ENCODE measurements around the gene DIP2B.

Gene DIP2B

DNA sequence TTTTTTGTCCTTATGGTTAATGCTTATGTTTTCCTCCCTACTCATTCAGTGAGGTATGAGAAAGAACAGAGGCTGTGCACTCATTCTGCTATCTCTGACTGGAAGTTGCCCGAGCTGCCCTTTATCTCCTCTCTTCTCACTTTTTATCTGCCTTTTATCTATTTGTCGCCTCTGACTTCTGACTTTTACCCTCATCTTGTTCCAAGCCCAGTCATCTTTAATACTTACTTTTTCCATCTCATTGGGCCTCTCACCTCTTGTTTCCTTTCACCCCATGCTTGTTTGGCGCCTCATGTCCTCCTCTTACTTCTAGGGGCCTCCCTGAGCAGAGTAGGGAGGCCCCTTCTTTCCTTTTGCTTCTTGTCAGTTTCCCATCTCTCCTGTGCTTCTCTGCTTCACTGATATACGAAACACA is 50.7 kb downstream of the DIP2B start:
- peak; percentile 20 for DNase-seq

DNA sequence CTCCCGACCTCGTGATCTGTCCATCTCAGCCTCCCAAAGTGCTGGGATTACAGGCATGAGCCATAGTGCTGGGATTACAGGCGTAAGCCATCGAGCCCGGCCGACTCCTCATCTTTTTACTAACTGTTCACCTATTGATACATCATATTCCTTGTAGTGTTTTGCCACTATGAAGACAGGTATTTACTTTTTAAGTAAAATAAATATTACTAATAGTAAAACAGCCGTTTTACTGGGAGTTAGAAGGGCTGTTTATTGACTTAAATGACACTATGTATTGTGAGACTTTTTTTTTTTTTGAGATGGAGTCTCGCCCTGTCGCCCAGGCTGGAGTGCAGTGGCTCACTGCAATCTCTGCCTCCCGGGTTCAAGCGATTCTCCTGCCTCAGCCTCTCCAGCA is 51.5 kb downstream of the DIP2B start:
- no peak for DNase-seq

DNA sequence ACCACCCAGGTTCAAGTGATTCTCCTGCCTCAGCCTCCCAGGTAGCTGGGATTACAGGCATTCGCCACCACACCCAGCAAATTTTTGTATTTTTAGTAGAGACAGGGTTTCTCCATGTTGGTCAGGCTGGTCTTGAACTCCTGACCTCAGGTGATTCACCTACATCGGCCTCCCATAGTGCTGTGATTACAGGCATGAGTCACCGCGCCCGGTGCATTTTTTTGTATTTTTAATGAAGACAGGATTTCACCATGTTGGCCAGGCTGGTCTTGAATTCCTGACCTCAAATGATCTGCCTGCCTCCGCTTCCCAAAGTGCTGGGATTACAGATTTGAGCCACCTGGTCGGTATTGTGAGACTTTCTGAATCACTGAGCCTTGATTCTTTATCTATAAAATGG is 52.0 kb downstream of the DIP2B start:
- DNase-seq = peak; percentile 21

GRCh38 chr12:50557421-50557820 is 52.6 kb downstream of the DIP2B start:
- DNase-seq = no peak

- DNase-seq = no peak
These were observed 54.2 kb downstream of the DIP2B start for GRCh38 chr12:50558970-50559369.

GRCh38 chr12:50562520-50563433 is 58.0 kb downstream of the DIP2B start:
- no peak for DNase-seq

DNA sequence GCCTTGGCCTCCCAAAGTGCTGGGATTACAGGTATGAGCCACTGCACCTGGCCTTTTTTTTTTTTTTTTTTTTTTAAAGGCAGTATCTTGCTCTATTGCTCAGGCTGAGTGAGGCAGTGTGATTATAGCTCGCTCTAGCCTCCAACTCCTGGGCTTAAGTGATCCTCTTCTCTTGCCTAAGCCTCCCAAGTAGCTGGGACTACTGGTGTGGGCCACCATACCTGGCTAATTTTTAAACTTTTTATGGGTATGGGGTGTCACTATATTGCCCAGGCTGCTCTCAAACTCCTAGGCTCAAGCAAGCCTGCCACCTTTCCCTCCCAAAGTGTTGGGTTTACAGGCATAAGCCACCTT is 58.6 kb downstream of the DIP2B start:
- no peak for DNase-seq

- no peak for DNase-seq
These were observed 59.6 kb downstream of the DIP2B start for GRCh38 chr12:50564237-50564947.

DNA sequence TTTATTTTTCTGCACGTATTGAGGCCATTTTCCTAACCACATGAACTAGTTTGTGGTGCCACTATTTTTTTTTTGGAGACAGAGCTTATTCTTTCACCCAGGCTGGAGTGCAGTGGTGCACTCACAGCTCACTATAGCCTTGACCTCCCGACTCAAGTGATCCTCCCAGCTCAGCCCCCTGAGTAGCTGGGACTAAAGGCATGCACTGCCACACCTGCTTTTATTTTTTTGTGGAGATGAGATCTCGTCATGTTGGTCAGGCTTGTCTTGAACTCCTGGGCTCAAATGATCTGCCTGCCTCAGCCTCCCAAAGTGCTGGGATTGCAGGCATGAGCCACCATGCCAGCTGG is 60.1 kb downstream of the DIP2B start:
- DNase-seq = no peak

DNA sequence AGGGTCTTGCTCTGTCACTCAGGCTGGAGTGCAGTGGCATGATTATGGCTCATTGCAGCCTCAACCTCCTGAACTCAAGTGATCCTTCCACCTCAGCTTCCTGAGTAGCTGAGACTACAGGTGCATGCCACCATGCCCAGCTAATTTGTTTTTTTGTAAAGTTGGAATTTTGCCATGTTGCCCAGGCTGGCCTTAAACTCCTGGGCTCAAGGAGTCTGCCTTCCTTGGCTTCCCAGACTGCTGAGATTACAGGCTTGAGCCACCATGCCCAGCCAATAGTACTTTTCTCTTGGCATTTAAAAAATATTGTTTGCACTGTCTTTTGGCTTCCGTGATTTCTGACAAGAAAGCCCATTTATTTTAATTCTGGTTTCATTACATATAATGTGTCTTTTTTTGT is 61.3 kb downstream of the DIP2B start:
- no peak for DNase-seq

- DNase-seq = no peak
These were observed 63.1 kb downstream of the DIP2B start for GRCh38 chr12:50567926-50568325.

- no peak for DNase-seq
These were observed 63.7 kb downstream of the DIP2B start for GRCh38 chr12:50568338-50569091.

DNA sequence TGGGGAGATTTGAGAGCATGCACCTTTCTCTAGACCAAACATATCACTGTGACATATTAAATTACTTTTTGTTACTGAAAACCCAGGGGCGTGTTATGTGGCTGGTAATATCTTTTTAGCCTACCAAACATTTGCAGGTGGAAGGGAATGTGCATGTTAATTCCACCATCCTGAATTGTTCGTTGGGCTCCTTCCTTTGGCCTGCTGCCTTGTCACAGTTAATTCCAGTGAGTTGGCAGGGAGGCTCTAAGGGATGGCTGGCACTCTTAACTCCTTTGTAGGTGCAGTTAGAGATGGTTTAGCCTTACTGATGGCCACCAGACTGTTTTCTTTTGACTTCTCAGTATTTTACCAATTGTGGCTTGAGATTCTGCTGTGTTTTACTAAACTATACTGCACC is 64.5 kb downstream of the DIP2B start:
- DNase-seq = no peak

GRCh38 chr12:50569876-50570275 is 65.1 kb downstream of the DIP2B start:
- DNase-seq = no peak

GRCh38 chr12:50571786-50572185 is 67.0 kb downstream of the DIP2B start:
- DNase-seq = no peak

DNA sequence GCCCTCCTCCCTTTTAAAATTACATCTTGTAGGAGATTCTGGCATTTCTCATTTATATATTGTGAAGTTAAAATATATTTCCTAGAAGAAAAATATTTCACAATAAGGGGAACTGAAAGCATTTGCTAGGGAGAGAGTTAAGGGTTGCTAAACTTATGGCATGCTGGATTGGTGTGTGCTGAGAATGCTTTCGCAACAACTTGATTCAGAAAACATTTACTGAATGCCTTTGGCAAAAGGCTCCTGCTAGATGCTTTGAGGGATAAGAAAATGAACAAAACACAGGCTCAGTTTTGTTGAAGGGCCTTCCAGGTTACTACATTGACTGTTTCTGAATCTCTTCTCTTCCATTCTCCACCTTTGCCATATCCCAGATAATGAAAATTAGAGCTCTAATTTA is 67.5 kb downstream of the DIP2B start:
- DNase-seq = no peak

GRCh38 chr12:50572760-50573159 is 68.0 kb downstream of the DIP2B start:
- DNase-seq = no peak

- no peak for DNase-seq
These were observed 68.5 kb downstream of the DIP2B start for GRCh38 chr12:50573271-50573670.

DNA sequence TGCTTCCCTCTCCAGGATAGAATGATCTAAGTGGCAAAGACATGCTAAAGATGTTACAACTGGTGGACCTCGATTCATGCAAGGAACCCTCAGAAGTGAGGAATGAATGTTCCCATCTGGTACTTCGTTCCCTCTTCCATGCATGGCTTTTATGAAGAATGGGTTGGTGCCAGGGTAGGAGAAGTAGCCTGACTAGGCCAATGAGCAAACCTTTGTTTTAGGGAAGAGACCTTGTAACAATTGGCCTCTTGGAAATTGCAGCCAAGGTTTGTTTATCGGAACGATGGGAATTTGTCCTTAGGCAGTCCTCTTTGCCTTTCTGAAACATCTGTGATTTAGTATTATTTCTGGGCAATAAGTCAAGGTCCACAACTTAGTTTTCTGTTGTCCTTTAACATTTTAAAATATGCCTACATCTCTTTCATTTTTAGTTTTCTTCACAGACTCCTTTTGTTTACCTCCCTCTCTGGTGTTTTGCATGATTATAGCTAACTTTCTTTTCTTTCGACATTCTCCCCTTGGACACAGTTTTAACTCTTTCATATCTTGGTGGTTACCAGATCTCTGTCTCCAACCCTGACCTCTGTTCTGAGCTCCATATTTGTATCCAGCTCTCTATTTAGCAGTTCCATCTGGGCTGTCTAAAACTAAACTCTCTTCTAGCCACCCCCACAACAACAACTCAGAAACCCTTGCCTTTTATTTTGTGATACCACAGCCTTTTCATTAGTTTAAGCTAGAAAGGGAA is 70.0 kb downstream of the DIP2B start:
- no peak for DNase-seq

- DNase-seq = no peak
These were observed 75.0 kb downstream of the DIP2B start for GRCh38 chr12:50579757-50580267.

DNA sequence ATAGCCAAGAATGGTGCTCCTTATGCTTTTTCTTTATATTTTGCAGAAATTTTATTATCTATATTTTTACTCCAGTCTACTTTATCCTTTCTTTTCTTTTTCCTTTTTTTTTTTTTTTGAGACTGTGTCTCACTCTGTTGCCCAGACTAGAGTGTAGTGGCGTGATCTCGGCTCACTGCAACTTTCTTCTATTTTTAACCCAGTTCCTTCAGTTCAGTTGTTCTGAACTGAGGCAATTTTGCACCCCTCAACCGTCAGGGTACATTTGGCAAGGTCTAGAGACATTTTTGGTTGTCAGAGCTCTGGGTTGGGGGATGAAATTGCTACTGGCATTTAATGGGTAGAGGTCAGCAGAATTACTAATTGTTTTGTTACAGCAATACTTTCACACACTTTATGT is 75.7 kb downstream of the DIP2B start:
- DNase-seq = no peak

All from activated naive CD4-positive, alpha-beta T cell treated with Interleukin-2 at 50 U/mL for 16 hours (primary cell).